Activated CD4-positive, CD25-positive, alpha-beta regulatory T cell (primary cell): Measurements from ENCODE around the gene TMEM62.
"Not testable (repeated sequence)": the region's sequence is repeated elsewhere in the genome, so short reads cannot be mapped to it uniquely, and the experiment has no call there.

Source experiments
- DNase-seq, 4 experiments: peaks; one replicate each; lab custom pipeline; 2025; lab: John Stamatoyannopoulos, UW

TMEM62 gene

DNA sequence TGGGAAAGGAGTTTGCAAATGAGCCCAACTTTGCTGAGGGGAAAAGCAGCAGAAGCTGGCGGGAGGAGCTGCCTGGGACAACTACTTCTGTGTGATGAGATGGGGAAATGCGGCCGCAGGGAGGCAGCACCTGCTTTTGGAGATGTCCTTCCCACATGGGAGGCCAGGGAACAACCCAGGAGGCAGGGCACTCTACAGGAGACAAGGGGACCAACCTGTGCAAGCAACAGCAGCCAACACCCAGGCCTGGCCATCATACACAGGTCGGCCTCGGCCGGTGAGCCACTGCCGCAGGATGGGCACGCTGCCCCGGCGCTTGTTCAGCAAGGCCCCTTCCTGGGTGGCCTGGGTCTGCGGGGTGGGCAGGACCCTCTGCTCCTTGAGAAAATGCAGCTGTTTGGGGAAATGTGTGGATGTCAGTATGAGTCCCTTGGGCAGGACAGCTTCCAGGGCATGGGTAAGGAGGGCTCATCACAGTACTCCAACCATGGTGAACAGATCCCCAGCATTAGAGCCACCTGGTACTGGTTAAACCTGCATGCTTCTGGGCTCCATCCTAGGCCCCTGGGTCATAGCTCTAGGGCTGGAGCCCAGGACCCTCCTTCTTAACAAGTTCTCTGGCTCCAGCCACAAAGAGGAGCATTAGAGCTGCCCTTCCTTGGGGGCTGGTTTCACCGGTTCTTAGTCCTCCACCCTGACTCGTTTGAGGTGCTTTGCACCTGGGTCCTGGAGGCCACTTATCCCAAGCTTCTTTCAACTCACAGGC is 75.9 kb downstream of the TMEM62 start:
- no peak for DNase-seq

GRCh38 chr15:43210172-43210745 is 76.9 kb downstream of the TMEM62 start:
- DNase-seq: no peak

DNA sequence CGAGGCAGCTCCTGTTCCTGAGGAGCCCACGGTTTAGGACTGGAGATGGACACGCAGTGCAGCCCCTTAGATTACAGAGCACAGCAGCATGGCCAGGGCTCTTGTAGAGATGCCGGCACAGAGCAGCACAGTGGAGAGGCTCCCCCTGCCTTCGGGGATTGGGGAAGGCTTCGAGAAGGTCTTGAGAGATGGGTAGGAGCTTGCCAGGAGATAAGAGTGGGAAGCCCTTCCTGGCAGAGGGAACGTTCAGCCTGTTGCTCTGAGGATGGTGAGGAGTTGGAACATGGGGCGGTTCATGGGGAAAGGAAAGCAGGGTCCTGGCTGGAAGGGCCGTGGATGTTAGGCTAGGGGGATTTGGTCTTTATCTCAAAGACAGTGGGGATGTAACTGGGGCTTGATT is 77.4 kb downstream of the TMEM62 start:
- DNase-seq: no peak

DNA sequence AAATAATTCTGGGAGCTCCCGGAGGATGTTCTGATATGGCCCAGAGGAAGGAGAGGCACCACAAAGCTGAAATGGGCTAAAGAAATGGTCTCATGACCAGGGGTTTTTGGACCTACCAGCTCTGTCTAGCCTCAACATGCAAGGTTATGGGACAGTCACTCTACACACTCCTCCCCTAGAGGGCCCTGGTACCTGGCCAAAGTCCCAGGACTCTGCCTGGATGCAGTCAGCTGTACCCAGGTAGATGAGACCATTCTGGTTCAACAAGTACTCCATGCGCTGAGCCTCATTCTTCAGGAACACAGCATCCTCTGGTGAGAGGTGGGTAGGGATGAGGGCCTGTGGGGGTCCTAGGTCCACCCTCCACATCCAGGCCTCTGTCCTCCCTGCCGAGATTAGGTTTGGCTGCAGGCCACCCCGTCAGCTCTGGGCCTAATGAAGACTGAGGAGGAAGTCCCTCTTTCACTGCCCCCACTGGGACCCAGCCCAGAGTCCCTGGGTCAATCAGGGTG is 77.9 kb downstream of the TMEM62 start:
- no peak for DNase-seq

DNA sequence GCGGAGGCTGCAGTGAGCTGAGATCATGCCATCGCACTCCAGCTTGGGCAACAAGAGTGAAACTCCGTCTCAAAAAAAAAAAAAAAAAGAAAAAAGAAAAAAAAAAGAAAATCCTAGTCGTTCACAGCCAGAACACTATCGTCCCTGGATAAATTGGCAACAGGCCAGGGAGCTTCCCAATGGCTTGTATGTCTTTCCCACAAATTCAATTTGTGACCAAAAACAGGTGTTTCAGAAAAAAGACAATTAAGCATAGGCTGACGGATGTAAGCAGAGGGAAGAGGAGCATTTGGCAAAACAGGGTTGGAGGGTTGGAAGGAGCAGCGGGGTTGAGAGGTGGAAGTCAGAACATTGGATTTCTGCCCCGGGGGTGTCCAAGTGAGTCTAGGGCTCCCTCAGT is 78.9 kb downstream of the TMEM62 start:
- no peak for DNase-seq

GRCh38 chr15:43212951-43213350 is 79.6 kb downstream of the TMEM62 start:
- no peak for DNase-seq

DNA sequence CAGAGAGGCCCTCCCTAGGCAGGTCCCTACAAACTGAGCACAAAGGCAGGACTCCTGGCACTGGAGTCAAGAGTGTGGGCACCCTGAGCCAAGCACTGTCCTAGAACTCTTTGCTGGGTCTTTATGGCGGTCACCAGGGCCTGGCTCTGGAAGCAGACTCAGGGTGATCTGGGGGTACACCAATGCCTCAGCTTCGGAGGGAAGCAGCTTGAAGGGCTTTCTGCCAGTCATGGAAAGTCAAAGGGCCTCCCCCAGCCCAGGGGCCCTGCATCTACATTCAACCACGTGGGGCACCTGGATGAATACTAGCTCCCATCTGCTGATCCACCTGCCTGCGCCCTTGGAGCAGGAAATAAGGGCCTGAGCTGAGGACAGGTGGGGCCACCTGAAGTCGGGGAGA is 80.1 kb downstream of the TMEM62 start:
- DNase-seq: no peak

DNA sequence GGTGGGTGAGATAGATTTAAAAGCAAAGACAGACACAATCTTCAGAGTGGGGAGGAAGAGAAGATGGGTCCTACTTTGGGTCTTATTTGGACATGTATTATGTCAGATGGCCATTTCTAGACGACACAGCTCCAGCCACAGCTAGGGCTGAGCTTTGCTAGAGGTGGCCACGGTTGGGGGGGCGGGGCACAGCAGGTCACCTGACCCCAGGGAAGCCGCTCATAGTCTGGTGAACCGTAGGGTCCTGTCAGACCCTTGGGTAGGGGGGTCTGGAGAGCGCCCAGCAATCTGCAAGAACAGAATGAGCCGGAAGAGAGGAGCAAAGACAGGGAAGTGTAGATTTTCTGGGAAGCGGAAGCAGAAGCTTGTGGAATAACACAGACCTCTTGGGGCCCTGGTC is 80.8 kb downstream of the TMEM62 start:
- no peak for DNase-seq

DNA sequence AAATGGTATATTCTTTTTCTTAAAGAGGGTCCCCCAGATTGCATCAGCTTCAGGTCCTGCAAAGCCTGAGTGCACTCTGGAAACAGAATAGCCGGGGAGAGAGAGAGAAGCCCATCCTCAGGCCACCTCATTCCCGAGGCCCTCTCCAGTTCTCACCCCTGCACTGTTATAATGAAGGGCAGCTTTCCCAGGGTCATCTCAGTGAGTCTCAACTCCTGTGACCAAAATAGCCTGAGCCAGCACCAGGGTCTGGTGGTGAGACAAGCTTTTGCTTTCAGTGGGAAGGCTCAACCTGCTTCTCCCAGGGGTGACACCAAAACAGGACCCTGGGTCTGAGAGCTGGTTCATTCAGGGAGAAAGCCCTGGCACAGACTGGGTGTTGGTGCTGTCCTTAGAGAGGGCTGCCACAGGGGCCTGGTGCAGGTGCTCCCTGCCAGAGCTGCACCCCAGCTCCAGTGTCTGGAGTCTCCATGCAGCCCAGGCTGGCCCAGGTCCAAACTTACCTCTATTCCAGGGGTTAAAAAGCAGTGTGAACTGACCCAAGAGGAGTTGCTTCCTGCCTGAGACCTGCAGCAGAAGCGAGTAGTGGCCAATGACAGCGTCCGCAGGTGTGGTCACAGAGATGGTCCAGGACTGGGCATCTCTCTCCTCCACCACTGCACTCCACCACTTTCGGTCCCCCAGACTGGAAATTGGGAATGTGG is 81.4 kb downstream of the TMEM62 start:
- DNase-seq: no peak

DNA sequence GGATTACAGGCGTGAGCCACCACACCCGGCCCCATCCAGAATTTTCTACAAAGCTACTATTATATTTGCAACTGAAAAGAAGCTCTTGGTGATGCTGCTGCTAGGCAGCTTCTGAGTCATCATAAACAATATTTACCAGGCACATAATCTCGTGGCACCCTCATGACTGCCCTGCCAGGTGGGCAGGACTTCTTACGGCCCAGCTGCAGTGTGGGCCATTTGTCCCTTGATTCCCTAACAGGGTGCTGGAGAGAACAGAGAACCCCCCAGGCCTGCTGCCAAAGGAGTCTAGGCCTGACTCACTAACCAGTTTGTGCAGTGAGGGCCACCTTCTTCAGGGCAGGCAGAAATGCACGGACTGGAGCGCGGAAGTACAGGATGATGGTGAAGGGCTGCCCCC is 82.6 kb downstream of the TMEM62 start:
- no peak for DNase-seq

GRCh38 chr15:43218908-43219706 is 85.7 kb downstream of the TMEM62 start:
- no peak for DNase-seq

- DNase-seq: no peak
These were observed 86.8 kb downstream of the TMEM62 start for GRCh38 chr15:43219929-43220928.

- DNase-seq: no peak
These were observed 87.6 kb downstream of the TMEM62 start, which contains the start of gene EPB42 for GRCh38 chr15:43220991-43221403. EPB42 (minus strand) TSS chr15:43221018; CDS start chr15:43220825, 193 bp downstream.

- DNase-seq: no peak
These were observed 88.0 kb downstream of the TMEM62 start for GRCh38 chr15:43221422-43221821.

DNA sequence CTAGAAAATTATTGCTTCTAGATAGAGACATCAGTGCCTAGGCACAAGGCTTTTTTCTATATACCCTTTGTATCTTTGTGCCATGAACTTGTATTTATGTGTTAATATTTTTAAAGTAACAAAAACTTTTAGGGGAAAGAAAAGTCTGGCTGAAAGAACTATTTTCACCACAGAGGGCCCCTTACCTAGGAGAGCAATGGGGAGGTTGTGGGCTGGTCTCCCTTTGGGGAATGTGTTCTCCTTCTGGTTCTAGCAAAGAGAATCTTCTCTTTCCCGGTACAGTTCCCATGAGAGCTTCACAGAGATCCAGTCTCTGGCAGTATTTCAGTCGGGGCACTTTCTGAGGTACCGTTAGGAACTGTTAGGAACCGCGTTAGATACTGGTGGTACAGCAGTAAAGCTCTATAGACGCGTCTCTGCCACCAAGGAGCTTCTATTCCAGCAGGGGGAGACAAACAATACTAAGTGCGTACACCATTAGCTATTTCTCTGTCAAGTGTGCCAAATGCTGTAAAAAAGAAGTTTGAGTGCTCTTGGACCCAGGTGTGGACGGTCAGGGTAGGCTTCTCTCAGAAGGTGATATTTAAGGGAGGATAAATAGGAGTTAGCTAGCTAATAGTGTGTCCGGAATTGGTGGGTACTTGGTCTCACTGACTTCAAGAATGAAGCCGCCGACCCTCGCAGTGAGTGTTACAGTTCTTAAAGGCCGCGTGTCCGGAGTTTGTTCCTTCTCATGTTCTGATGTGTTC is 92.0 kb downstream of the TMEM62 start:
- DNase-seq: no peak

- not testable (repeated sequence) for DNase-seq
These were observed 92.5 kb downstream of the TMEM62 start for GRCh38 chr15:43225950-43226255.

DNA sequence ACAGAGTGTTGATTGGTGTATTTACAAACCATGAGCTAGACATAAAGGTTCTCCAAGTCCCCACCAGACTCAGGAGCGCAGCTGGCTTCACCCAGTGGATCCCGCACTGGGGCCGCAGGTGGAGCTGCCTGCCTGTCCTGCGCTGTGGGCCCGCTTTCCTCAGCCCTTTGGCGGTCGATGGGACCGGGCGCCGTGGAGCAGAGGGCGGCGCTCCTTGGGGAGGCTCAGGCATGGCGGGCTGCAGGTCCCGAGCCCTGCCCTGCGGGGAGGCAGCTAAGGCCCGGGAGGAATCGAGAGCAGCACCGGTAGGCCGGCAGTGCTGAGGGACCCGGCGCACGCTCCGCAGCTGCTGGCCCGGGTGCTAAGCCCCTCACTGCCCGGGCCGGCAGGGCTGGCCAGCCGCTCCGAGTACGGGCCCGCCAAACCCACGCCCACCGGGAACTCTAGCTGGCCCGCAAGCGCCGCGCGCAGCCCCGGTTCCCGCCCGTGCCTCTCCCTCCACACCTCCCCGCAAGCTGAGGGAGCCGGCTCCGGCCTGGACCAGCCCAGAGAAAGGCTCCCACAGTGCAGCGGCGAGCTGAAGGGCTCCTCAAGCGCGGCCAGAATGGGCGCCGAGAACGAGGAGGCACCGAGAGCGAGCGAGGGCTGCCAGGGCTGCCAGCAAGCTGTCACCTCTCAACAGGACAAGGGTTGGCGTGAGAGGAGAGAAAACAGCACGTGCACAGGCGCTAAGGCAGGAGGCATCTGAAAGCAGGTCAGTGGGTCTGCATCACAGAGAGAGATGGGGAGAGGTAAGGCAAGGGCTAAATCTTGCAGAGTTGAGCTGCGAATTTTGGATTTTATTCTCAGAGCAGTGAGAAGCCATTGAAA is 93.3 kb downstream of the TMEM62 start:
- DNase-seq: no peak

GRCh38 chr15:43229977-43230376 is 96.6 kb downstream of the TMEM62 start:
- no peak for DNase-seq

DNA sequence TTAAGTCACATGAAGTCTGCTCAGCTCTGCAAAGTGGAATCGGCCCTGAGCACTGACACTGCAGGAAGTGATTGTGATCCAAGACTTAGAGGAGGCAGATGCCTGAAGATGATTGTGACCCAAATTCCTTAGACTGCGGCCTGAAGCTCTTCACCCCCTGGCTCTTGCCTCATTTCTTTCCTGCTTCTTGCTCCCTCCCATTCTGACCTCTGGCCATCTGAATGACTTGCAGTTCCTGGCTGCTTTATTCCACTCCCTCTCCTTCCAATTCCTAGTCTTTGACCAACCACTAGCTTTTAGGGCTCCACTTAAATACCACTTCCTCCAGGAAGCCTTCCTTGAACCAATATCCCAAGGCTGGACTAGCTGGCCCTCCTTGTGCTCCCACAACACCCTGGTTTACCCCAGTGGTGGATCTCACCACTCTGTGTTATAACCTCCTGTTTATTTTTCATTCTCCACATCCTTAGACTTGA is 97.3 kb downstream of the TMEM62 start:
- no peak for DNase-seq
